ENCODE data around the gene CTNNAL1. TPM values are rescaled to one million over a fixed set of nuclear protein-coding genes. Genes with fewer than 3 reads are reported as not detected.

Gene CTNNAL1
- total and polyA plus RNA-seq, 10 donors = 14.6 to 43.2 (median 36.3) TPM

GRCh38 chr9:108911820-108912219, 101.5 kb downstream of the CTNNAL1 start:
- TF ChIP-seq CTCF (IDR thresholded peaks at IDR 0.05 in 8 of 11, conservative IDR thresholded peaks at IDR 0.05 in 3 of 11) = no peak
- no peak for TF ChIP-seq POLR2AphosphoS5 (IDR thresholded peaks at IDR 0.05)
- TF ChIP-seq POLR2A (IDR thresholded peaks at IDR 0.05) = no peak
- intact Hi-C loops (cut with DNase I; ENCODE audit: low total_unique reads) = no loop called here
- no peaks in the 10 kb centered on the region for H3K9me3 ChIP-seq
- no peak for DNase-seq
- H3K36me3 ChIP-seq = peaks cover 5 to 99% (median 82%) of the 10 kb centered on the region in 6 donors
- H3K4me1 ChIP-seq = peaks cover 0 to 6% (median 0%) of the 10 kb centered on the region in 6 donors
- H3K4me3 ChIP-seq = no peak overlapping the region
- no peak overlapping the region for H3K27ac ChIP-seq
- H3K27me3 ChIP-seq (replicated peaks in 1 of 7) = no peaks in the 10 kb centered on the region
- 8 to 29% (median 21%) methylated on average over 1 of the region's 1 CpG for WGBS, 5 donors

- TF ChIP-seq POLR2AphosphoS5 (IDR thresholded peaks at IDR 0.05) (no peak), CTCF (IDR thresholded peaks at IDR 0.05 in 8 of 11, conservative IDR thresholded peaks at IDR 0.05 in 3 of 11) (no peak)
- Histone ChIP-seq H3K27ac (no peak overlapping the region), H3K36me3 (peaks cover 5 to 99% (median 85%) of the 10 kb centered on the region in 6 donors), H3K9me3 (no peaks in the 10 kb centered on the region), H3K4me3 (no peak overlapping the region), H3K4me1 (peaks cover 0 to 6% (median 0%) of the 10 kb centered on the region in 6 donors), H3K27me3 (replicated peaks in 1 of 7) (no peaks in the 10 kb centered on the region)
- intact Hi-C loops (cut with DNase I; ENCODE audit: low total_unique reads) = no loop called here
- 94 to 98% (median 96%) methylated on average over 2 of the region's 2 CpGs for WGBS, 5 donors
- DNase-seq = no peak
Observed at GRCh38 chr9:108910914-108911313, 102.4 kb downstream of the CTNNAL1 start.

GRCh38 chr9:108910402-108910801, 102.9 kb downstream of the CTNNAL1 start:
- no peak overlapping the region for H3K4me3 ChIP-seq
- no peak overlapping the region for H3K27ac ChIP-seq
- peaks cover 0 to 6% (median 0%) of the 10 kb centered on the region in 6 donors for H3K4me1 ChIP-seq
- H3K9me3 ChIP-seq = no peaks in the 10 kb centered on the region
- TF ChIP-seq POLR2A (IDR thresholded peaks at IDR 0.05) (no peak), POLR2AphosphoS5 (IDR thresholded peaks at IDR 0.05) (no peak), CTCF (IDR thresholded peaks at IDR 0.05 in 8 of 11, conservative IDR thresholded peaks at IDR 0.05 in 3 of 11) (no peak)
- intact Hi-C loops (cut with DNase I; ENCODE audit: low total_unique reads) = no loop called here
- H3K27me3 ChIP-seq (replicated peaks in 1 of 7) = no peaks in the 10 kb centered on the region
- no peak for DNase-seq
- H3K36me3 ChIP-seq = peaks cover 5 to 99% (median 84%) of the 10 kb centered on the region in 6 donors

- H3K27ac ChIP-seq = no peak overlapping the region
Observed at GRCh38 chr9:108905494-108905893, 107.8 kb downstream of the CTNNAL1 start.

More at GRCh38 chr9:108905494-108905893, 107.8 kb downstream of the CTNNAL1 start:
- 86 to 95% (median 91%) methylated on average over 2 of the region's 2 CpGs for WGBS, 5 donors
- no peak overlapping the region for H3K4me3 ChIP-seq
- intact Hi-C loops (cut with DNase I; ENCODE audit: low total_unique reads) = no loop called here
- H3K36me3 ChIP-seq = peaks cover 5 to 100% (median 90%) of the 10 kb centered on the region in 6 donors
- no peaks in the 10 kb centered on the region for H3K27me3 ChIP-seq (replicated peaks in 1 of 7)
- TF ChIP-seq POLR2AphosphoS5 (IDR thresholded peaks at IDR 0.05) = no peak
- no peak for TF ChIP-seq CTCF (IDR thresholded peaks at IDR 0.05 in 8 of 11, conservative IDR thresholded peaks at IDR 0.05 in 3 of 11)
- TF ChIP-seq POLR2A (IDR thresholded peaks at IDR 0.05) = no peak
- H3K9me3 ChIP-seq = no peaks in the 10 kb centered on the region
- no peaks in the 10 kb centered on the region for H3K4me1 ChIP-seq
- no peak for DNase-seq

Data from spleen (tissue), 11 donors.